ENCODE data around the gene LOXHD1. TPM values are rescaled to one million over a fixed set of nuclear protein-coding genes. Genes with fewer than 3 reads are reported as not detected.

Gene LOXHD1
- total RNA-seq, 2 donors from 2014 or later = 0.27 to 5.5 TPM

- Histone ChIP-seq H3K9me3 (no peaks in the 10 kb centered on the region), H3K4me3 (no peak overlapping the region), H3K27me3 (replicated peaks; ENCODE audit: insufficient read depth) (no peaks in the 10 kb centered on the region), H3K4me1 (ENCODE audit: control insufficient read depth in 1 of 2, low read depth in 2 of 2) (no peaks in the 10 kb centered on the region), H3K27ac (no peak overlapping the region), H3K36me3 (no peaks in the 10 kb centered on the region)
- DNase-seq (ENCODE audit: low spot score) (no peak), ATAC-seq (ENCODE audit: insufficient number of reproducible peaks, low FRiP score, low read depth) (no peak)
- TF ChIP-seq, protein P1, sequence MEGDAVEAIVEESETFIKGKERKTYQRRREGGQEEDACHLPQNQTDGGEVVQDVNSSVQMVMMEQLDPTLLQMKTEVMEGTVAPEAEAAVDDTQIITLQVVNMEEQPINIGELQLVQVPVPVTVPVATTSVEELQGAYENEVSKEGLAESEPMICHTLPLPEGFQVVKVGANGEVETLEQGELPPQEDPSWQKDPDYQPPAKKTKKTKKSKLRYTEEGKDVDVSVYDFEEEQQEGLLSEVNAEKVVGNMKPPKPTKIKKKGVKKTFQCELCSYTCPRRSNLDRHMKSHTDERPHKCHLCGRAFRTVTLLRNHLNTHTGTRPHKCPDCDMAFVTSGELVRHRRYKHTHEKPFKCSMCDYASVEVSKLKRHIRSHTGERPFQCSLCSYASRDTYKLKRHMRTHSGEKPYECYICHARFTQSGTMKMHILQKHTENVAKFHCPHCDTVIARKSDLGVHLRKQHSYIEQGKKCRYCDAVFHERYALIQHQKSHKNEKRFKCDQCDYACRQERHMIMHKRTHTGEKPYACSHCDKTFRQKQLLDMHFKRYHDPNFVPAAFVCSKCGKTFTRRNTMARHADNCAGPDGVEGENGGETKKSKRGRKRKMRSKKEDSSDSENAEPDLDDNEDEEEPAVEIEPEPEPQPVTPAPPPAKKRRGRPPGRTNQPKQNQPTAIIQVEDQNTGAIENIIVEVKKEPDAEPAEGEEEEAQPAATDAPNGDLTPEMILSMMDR (IDR thresholded peaks at IDR 0.05) = no peak
Measured at GRCh38 chr18:46688853-46689525, 32.0 kb upstream of the LOXHD1 start.

- H3K27me3 ChIP-seq (replicated peaks; ENCODE audit: insufficient read depth) = no peaks in the 10 kb centered on the region
- H3K36me3 ChIP-seq = no peaks in the 10 kb centered on the region
- no peak for ATAC-seq (ENCODE audit: insufficient number of reproducible peaks, low FRiP score, low read depth)
- H3K27ac ChIP-seq = no peak overlapping the region
- no peak for DNase-seq (ENCODE audit: low spot score)
- H3K9me3 ChIP-seq = no peaks in the 10 kb centered on the region
- no peak overlapping the region for H3K4me3 ChIP-seq
- no peaks in the 10 kb centered on the region for H3K4me1 ChIP-seq (ENCODE audit: control insufficient read depth in 1 of 2, low read depth in 2 of 2)
- TF ChIP-seq, protein P1 (IDR thresholded peaks at IDR 0.05) = no peak
Measured at GRCh38 chr18:46686186-46686585, 29.2 kb upstream of the LOXHD1 start.

DNA sequence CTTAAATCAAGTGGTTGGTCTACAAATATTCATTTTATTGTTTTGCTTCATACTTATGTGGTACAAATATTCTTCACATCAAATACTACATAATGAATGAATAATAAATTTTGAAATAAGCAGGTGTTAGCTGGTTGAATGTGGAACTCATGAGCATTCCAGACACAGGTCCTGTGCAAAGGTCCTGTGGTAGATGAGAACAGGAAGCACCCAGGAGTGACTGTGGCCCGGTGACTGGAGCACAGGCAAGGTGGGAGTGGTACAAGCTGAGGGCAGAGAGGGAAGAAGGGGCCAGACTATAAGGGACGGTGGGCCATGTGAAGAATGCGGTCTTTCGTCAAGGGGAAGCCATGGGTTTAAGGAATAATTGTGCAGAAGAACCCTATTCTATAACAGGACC, 26.2 kb upstream of the LOXHD1 start:
- ATAC-seq (ENCODE audit: insufficient number of reproducible peaks, low FRiP score, low read depth) = no peak
- no peaks in the 10 kb centered on the region for H3K9me3 ChIP-seq
- H3K27me3 ChIP-seq (replicated peaks; ENCODE audit: insufficient read depth) = no peaks in the 10 kb centered on the region
- no peak for DNase-seq (ENCODE audit: low spot score)
- H3K36me3 ChIP-seq = no peaks in the 10 kb centered on the region
- TF ChIP-seq, protein P1 (IDR thresholded peaks at IDR 0.05) = no peak
- H3K4me1 ChIP-seq (ENCODE audit: control insufficient read depth in 1 of 2, low read depth in 2 of 2) = no peaks in the 10 kb centered on the region
- no peak overlapping the region for H3K4me3 ChIP-seq
- no peak overlapping the region for H3K27ac ChIP-seq

GRCh38 chr18:46680784-46681695, 24.0 kb upstream of the LOXHD1 start:
- no peak for ATAC-seq (ENCODE audit: insufficient number of reproducible peaks, low FRiP score, low read depth)
- Histone ChIP-seq H3K4me1 (ENCODE audit: control insufficient read depth in 1 of 2, low read depth in 2 of 2) (no peaks in the 10 kb centered on the region), H3K9me3 (no peaks in the 10 kb centered on the region), H3K27me3 (replicated peaks; ENCODE audit: insufficient read depth) (no peaks in the 10 kb centered on the region), H3K36me3 (no peaks in the 10 kb centered on the region), H3K4me3 (no peak overlapping the region), H3K27ac (no peak overlapping the region)
- DNase-seq (ENCODE audit: low spot score) = no peak
- TF ChIP-seq, protein P1 (IDR thresholded peaks at IDR 0.05) = no peak

- ATAC-seq (ENCODE audit: insufficient number of reproducible peaks, low FRiP score, low read depth) (no peak), DNase-seq (ENCODE audit: low spot score) (no peak)
- TF ChIP-seq, protein P1 (IDR thresholded peaks at IDR 0.05) = no peak
- Histone ChIP-seq H3K4me3 (no peak overlapping the region), H3K36me3 (no peaks in the 10 kb centered on the region), H3K27me3 (replicated peaks; ENCODE audit: insufficient read depth) (no peaks in the 10 kb centered on the region), H3K27ac (no peak overlapping the region), H3K9me3 (no peaks in the 10 kb centered on the region), H3K4me1 (ENCODE audit: control insufficient read depth in 1 of 2, low read depth in 2 of 2) (no peaks in the 10 kb centered on the region)
Measured at GRCh38 chr18:46679846-46680598, 23.0 kb upstream of the LOXHD1 start.
